ENCODE measurements around the gene ARVCF. TPM values are rescaled to one million over a fixed set of nuclear protein-coding genes. Genes with fewer than 3 reads are reported as not detected.
A peak's percentile ranks its signal among the peaks of the same experiment; 100 is the strongest.

Gene ARVCF
- total and polyA plus RNA-seq, 9 of the 15 experiments (the other 6 are each of a cell fraction or from before 2014, with no cell fraction given) = 0.03 to 97.4 (median 15.6) TPM

DNA sequence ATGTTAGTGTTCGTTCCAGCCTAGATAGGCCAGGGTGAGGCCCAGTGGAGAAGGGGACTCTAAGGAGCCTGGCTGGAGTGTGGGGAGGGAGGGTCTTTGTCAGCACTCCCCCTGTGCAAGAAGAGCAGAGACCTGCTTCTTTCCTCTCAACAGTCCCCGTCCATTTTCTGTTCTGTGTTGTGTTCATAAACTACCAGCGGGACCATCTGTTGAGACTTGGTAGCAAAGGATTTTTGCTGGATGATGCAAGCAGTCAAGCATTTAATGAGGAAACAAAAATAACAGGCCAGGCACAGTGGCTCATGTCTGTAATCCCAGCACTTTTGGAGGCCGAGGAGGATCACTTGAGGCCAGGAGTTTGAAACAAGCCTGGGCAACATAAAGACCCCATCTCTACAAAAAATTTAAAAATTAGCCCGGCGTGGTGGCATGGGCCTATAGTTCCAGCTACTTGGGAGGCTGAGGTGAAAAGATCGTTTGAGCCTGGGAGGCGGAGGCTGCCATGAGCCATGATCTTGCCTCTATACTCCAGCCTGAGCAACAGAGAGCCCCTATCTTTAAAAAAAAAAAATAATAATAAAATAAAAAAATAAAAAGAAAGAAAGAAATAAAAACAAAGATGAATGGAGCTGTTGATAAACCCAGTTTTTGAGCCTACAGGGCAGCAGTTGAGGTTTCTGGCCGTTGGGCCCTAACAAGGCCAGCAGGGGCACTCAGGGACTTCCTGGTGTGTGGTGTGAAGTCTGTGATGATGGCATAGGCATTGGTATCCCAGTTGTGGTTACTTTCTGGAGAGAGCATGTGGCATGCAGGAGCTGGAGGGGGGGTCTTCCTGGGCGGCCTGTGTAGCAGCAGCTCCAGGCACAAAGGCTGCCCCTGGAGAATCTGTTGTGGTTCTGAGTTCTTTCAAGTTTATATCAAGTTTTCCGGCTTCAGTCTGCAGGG, 73.3 kb downstream of the ARVCF start (continued):
- TF ChIP-seq CBX1 (IDR thresholded peaks at IDR 0.05; ENCODE audit: low read depth) = no peak
- TF ChIP-seq CC2D1A (IDR thresholded peaks at IDR 0.05) = no peak
- TF ChIP-seq, protein P1, sequence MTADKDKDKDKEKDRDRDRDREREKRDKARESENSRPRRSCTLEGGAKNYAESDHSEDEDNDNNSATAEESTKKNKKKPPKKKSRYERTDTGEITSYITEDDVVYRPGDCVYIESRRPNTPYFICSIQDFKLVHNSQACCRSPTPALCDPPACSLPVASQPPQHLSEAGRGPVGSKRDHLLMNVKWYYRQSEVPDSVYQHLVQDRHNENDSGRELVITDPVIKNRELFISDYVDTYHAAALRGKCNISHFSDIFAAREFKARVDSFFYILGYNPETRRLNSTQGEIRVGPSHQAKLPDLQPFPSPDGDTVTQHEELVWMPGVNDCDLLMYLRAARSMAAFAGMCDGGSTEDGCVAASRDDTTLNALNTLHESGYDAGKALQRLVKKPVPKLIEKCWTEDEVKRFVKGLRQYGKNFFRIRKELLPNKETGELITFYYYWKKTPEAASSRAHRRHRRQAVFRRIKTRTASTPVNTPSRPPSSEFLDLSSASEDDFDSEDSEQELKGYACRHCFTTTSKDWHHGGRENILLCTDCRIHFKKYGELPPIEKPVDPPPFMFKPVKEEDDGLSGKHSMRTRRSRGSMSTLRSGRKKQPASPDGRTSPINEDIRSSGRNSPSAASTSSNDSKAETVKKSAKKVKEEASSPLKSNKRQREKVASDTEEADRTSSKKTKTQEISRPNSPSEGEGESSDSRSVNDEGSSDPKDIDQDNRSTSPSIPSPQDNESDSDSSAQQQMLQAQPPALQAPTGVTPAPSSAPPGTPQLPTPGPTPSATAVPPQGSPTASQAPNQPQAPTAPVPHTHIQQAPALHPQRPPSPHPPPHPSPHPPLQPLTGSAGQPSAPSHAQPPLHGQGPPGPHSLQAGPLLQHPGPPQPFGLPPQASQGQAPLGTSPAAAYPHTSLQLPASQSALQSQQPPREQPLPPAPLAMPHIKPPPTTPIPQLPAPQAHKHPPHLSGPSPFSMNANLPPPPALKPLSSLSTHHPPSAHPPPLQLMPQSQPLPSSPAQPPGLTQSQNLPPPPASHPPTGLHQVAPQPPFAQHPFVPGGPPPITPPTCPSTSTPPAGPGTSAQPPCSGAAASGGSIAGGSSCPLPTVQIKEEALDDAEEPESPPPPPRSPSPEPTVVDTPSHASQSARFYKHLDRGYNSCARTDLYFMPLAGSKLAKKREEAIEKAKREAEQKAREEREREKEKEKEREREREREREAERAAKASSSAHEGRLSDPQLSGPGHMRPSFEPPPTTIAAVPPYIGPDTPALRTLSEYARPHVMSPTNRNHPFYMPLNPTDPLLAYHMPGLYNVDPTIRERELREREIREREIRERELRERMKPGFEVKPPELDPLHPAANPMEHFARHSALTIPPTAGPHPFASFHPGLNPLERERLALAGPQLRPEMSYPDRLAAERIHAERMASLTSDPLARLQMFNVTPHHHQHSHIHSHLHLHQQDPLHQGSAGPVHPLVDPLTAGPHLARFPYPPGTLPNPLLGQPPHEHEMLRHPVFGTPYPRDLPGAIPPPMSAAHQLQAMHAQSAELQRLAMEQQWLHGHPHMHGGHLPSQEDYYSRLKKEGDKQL (CRISPR knock-in tag; IDR thresholded peaks at IDR 0.05; ENCODE audit: borderline replicate concordance) = no peak
- no peak for TF ChIP-seq HNRNPLL (IDR thresholded peaks at IDR 0.05; ENCODE audit: low read depth, low read length, poor library complexity, severe bottlenecking)
- TF ChIP-seq FOS (IDR thresholded peaks at IDR 0.05; ENCODE audit: extremely low read depth, insufficient read length) = no peak
- peak; percentile 73; the same call in 1 of the 2 replicates for TF ChIP-seq ZNF695 (CRISPR knock-in tag; IDR thresholded peaks at IDR 0.05)
- TF ChIP-seq POLR3A (IDR thresholded peaks at IDR 0.05; ENCODE audit: borderline replicate concordance, extremely low read depth, insufficient read depth, insufficient read length) = no peak
- TF ChIP-seq CHD1 (IDR thresholded peaks at IDR 0.05; ENCODE audit: low read length) = peak; percentile 6
- no peak for TF ChIP-seq PCBP1 (IDR thresholded peaks at IDR 0.05; ENCODE audit: low read depth, low read length, poor library complexity, severe bottlenecking)
- TF ChIP-seq FOXP1 (CRISPR knock-in tag; IDR thresholded peaks at IDR 0.05) = no peak
- TF ChIP-seq ZFP36 (IDR thresholded peaks at IDR 0.05; ENCODE audit: low read depth, low read length, partially characterized antibody) = peak; percentile 65
- TF ChIP-seq SMAD1 (IDR thresholded peaks at IDR 0.05; ENCODE audit: low read depth, low read length, partially characterized antibody) = no peak
- TF ChIP-seq, protein P2, sequence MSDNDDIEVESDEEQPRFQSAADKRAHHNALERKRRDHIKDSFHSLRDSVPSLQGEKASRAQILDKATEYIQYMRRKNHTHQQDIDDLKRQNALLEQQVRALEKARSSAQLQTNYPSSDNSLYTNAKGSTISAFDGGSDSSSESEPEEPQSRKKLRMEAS (CRISPR knock-in tag; IDR thresholded peaks at IDR 0.05) = no peak
- TF ChIP-seq ZFX (CRISPR knock-in tag; IDR thresholded peaks at IDR 0.05) = no peak
- TF ChIP-seq, protein P3, sequence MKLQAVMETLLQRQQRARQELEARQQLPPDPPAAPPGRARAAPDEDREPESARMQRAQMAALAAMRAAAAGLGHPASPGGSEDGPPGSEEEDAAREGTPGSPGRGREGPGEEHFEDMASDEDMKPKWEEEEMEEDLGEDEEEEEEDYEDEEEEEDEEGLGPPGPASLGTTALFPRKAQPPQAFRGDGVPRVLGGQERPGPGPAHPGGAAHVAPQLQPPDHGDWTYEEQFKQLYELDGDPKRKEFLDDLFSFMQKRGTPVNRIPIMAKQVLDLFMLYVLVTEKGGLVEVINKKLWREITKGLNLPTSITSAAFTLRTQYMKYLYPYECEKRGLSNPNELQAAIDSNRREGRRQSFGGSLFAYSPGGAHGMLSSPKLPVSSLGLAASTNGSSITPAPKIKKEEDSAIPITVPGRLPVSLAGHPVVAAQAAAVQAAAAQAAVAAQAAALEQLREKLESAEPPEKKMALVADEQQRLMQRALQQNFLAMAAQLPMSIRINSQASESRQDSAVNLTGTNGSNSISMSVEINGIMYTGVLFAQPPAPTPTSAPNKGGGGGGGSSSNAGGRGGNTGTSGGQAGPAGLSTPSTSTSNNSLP (IDR thresholded peaks at IDR 0.05; ENCODE audit: borderline replicate concordance, low read depth, low read length) = no peak
- TF ChIP-seq DNMT1 (IDR thresholded peaks at IDR 0.05) = no peak
- no peak for TF ChIP-seq TEAD4 (IDR thresholded peaks at IDR 0.05; ENCODE audit: low read length)
- no peak for TF ChIP-seq TEAD4 (CRISPR knock-in tag; IDR thresholded peaks at IDR 0.05; ENCODE audit: borderline replicate concordance)
- TF ChIP-seq, protein P4, sequence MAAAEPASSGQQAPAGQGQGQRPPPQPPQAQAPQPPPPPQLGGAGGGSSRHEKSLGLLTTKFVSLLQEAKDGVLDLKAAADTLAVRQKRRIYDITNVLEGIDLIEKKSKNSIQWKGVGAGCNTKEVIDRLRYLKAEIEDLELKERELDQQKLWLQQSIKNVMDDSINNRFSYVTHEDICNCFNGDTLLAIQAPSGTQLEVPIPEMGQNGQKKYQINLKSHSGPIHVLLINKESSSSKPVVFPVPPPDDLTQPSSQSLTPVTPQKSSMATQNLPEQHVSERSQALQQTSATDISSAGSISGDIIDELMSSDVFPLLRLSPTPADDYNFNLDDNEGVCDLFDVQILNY (CRISPR knock-in tag; IDR thresholded peaks at IDR 0.05) = no peak

Data from K562 (cell line).